ENCODE measurements around the gene TLE1. TPM values are rescaled to one million over a fixed set of nuclear protein-coding genes. Genes with fewer than 3 reads are reported as not detected.
"Not testable (repeated sequence)": the region's sequence is repeated elsewhere in the genome, so short reads cannot be mapped to it uniquely, and the experiment has no call there.

The TLE1 gene
- total RNA-seq, 1 donor from 2014 or later = 75.1 TPM

DNA sequence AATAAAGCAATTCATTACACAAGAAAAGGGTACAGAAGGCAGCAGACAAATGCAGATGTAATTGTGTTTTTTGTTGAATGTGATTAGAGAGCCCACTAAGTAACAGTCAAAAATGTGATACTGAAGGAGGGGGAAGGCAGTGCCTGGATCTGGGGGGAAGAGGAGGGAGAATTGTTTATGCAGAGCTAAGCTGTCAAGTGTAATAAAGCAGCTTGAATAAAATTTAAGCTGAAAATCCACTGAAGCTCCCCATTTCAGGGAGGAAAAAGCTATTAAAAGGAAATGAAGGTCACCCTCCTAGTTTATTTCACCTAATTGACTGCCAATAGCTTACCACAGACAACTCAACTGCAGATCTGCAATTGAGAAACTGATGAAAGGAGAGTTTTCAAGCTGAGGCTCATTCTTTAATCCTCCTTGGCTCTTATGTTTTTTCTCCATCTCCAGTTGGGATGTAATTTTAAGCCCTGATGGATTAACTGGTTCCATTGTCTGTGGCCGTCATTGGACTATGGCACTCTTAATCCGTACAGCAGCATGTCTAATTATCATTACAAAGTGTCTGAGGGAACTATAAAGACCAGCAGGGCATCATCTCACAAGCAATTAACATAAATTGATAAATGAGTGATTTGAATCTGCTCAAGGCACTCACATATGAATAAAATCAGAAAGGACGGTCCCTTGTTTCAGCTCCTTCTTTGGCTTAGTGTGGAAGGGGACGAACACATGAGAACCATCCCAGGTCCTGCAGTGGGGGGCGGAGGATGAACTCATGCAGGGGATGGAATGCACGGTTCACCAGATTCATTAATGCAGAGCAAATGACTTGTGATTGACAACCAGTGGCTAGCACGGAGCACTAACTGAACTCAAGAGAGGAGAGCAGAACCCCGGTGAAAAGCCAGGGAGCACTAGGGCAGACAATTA, 38.5 kb downstream of the TLE1 start:
- H3K4me3 ChIP-seq = no peak overlapping the region
- H3K36me3 ChIP-seq = peaks cover 0 to 20% of the 10 kb centered on the region in 2 donors
- H3K4me1 ChIP-seq = peaks cover 6% of the 10 kb centered on the region
- H3K27me3 ChIP-seq = no peaks in the 10 kb centered on the region
- H3K9me3 ChIP-seq = no peaks in the 10 kb centered on the region
- TF ChIP-seq CTCF (IDR thresholded peaks at IDR 0.05) (no peak), POLR2A (IDR thresholded peaks at IDR 0.05) (no peak), POLR2AphosphoS5 (IDR thresholded peaks at IDR 0.05; ENCODE audit: insufficient read depth in 1 of 2, low read depth in 1 of 2) (no peak)
- intact Hi-C loops (cut with DNase I) = no loop called here
- DNase-seq (ENCODE audit: extremely low spot score in 2 of 2) = no peak
- H3K27ac ChIP-seq = no peak overlapping the region

- DNase-seq (ENCODE audit: extremely low spot score in 2 of 2) = no peak
- H3K27me3 ChIP-seq = no peaks in the 10 kb centered on the region
- no peak overlapping the region for H3K27ac ChIP-seq
- H3K9me3 ChIP-seq = no peaks in the 10 kb centered on the region
- TF ChIP-seq POLR2AphosphoS5 (IDR thresholded peaks at IDR 0.05; ENCODE audit: insufficient read depth in 1 of 2, low read depth in 1 of 2) = no peak
- TF ChIP-seq POLR2A (IDR thresholded peaks at IDR 0.05) = no peak
- intact Hi-C loops (cut with DNase I) = no loop called here
- H3K36me3 ChIP-seq = peaks cover 0 to 20% of the 10 kb centered on the region in 2 donors
- H3K4me1 ChIP-seq = no peaks in the 10 kb centered on the region
- H3K4me3 ChIP-seq = no peak overlapping the region
Observed at GRCh38 chr9:81649475-81650240, 39.7 kb downstream of the TLE1 start.

DNA sequence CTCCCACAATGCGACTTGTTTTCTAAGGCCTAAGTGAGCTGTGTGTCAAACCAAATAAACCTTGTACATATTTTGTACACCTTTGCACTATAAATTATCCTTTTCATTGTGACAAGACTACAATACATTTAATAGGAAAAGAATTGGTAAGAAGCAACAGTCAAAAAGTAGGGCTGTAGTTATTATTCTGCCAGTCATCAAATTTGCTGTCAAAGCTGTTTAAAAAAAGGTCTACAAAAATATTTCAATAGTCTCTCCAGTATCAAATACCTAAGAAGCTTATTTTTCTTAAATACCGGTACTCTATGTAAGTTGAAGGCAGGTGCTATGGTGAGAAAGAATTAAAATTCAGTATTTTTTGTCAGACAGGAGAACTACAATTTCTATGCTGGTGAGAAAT, 40.5 kb downstream of the TLE1 start:
- no peak overlapping the region for H3K4me3 ChIP-seq
- no peaks in the 10 kb centered on the region for H3K4me1 ChIP-seq
- H3K27me3 ChIP-seq = no peaks in the 10 kb centered on the region
- intact Hi-C loops (cut with DNase I) = no loop called here
- no peak for DNase-seq (ENCODE audit: extremely low spot score in 2 of 2)
- H3K9me3 ChIP-seq = no peaks in the 10 kb centered on the region
- no peak overlapping the region for H3K27ac ChIP-seq
- no peak for TF ChIP-seq CTCF (IDR thresholded peaks at IDR 0.05)
- TF ChIP-seq POLR2A (IDR thresholded peaks at IDR 0.05) = no peak
- no peak for TF ChIP-seq POLR2AphosphoS5 (IDR thresholded peaks at IDR 0.05; ENCODE audit: insufficient read depth in 1 of 2, low read depth in 1 of 2)
- H3K36me3 ChIP-seq = peaks cover 0 to 20% of the 10 kb centered on the region in 2 donors

- H3K27me3 ChIP-seq = no peaks in the 10 kb centered on the region
- intact Hi-C loops (cut with DNase I) = no loop called here
- no peak overlapping the region for H3K4me3 ChIP-seq
- no peaks in the 10 kb centered on the region for H3K4me1 ChIP-seq
- no peak for TF ChIP-seq CTCF (IDR thresholded peaks at IDR 0.05)
- TF ChIP-seq POLR2AphosphoS5 (IDR thresholded peaks at IDR 0.05; ENCODE audit: insufficient read depth in 1 of 2, low read depth in 1 of 2) = no peak
- no peak for TF ChIP-seq POLR2A (IDR thresholded peaks at IDR 0.05)
- no peak for DNase-seq (ENCODE audit: extremely low spot score in 2 of 2)
- H3K36me3 ChIP-seq = peaks cover 0 to 18% of the 10 kb centered on the region in 2 donors
- no peaks in the 10 kb centered on the region for H3K9me3 ChIP-seq
- no peak overlapping the region for H3K27ac ChIP-seq
Observed at GRCh38 chr9:81646337-81646736, 43.0 kb downstream of the TLE1 start.

DNA sequence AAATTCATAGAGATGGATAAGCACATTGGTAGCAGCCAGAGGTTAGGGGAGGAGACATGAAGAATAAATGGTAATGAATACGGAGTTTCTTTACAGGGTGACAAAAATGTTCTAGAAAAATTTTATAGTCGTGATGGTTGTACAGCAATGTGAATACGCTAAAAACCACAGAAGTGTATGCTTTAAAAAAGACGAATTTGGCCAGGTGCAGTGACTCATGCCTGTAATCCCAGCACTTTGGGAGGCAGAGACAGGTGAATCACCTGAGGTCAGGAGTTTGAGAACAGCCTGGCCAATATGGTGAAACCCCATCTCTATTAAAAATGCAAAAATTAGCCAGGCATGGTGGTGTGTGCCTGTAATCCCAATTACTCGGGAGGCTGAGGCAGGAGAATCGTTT, 44.8 kb downstream of the TLE1 start:
- H3K27me3 ChIP-seq; DNase-seq (ENCODE audit: extremely low spot score in 2 of 2); H3K27ac ChIP-seq; H3K36me3 ChIP-seq; H3K4me1 ChIP-seq; H3K9me3 ChIP-seq; intact Hi-C loops (cut with DNase I); H3K4me3 ChIP-seq: not testable (repeated sequence)
